DMS153 treated with DMSO at 0.1 percent for 48 hours (cell line): ENCODE measurements around the gene MYPOP.
"Not testable (repeated sequence)": the region's sequence is repeated elsewhere in the genome, so short reads cannot be mapped to it uniquely, and the experiment has no call there.

Experiments
- DNase-seq: peaks from one replicate; lab custom pipeline; 2025; ENCODE audit not compliant: unreplicated experiment; lab: John Stamatoyannopoulos, UW

The MYPOP gene

DNA sequence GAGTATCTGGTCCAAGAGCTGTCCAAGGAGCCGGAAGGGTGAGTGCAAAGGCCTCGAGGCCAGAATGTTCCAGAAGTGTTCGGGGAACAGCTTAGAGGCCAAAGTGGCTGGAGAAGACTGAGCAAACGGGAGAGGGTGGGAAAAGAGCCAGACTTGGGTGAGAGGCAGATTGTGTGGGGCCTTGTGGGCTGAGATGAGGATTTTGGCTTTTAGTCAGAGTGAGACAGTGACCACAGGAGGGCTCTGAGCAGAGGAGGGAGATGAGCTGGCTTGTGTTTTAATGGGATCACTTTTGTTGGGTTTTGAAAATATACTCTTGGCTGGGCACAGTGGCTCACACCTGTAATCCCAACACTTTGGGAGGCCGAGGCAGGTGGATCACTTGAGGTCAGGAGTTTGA lies 6.5 kb upstream of the MYPOP start:
- no peak for DNase-seq

DNA sequence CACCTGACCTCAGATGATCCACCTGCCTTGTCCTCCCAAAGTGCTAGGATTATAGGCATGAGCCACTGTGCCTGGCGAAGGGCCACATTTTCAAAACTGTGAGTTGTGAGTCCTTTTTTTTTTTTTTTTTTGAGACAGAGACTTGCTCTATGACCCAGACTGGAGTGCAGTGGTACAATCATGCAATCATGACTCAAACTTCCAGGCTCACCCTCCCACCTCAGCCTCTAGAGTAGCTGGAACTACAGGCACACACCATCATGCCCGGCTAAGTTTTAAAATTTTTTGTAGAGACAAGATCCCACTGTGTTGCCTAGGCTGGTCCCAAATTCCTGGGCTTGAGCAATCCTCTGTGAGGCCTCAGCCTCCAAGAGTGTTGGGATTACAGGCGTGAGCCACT lies 3.8 kb upstream of the MYPOP start:
- DNase-seq, result no peak

DNA sequence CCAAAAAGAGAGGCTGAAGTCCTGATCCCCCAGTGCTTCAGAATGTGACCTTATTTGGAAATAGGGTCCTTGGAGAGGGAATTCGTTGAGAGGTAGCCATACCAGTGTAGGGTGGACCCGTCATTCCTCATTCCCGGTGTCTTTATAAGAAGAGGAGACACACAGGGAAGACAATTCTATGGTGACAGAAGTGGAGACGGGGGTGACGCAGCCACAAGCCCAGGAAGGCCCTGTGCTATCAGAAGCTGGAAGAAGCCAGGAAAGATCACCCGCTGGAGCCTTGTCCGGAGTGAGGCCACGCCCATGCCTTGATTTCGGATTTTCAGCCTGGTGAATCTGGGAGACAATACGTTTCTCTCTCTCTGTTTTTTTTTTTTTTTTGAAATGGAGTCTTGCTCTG lies 2.6 kb upstream of the MYPOP start:
- DNase-seq, result no peak

DNA sequence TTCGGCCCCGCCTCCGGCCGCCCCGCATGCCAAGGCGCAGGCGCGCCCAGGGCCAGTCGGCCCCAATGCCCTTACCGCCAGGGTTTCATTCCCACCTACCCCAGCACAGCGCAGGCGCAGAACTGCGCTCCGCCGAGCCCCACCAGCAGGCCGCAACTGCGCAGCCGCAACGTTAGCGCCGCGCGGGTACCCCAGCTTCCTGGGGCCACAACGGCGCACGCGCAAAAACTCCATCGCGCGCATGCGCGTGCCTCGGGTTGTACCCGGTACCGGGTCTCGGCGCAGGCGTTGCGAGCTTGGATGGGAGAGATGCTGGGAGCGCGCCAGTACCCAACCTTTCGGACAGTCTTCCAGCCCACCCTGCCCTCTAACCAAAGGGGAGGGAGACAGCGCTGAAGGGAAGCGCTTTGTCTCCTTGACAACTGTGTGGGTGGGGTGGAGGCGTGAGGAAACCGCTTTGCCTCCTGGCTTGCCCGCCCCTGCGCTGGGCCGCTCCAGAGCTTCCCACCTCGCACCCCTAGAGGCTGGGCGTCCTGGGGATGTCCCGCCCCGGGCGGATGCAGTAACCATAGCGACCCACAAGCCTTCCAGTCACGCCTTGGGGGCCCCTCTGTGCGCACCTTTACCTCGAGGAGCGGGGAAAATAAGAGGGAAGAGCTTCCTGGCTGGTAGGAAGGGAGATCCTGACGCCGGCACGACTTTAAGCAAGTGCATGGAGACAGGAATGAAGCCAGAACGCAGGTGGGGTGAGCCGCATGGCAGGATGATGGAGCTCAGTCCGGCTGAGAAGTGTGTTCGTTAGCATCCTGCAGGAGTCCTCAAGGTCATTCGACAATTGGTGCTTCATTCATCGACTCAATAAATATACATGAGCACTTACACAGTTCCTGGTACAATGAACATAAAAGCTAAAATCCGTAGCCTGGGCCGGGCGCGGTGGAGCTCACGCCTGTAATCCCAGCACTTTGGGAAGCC lies 525 bp upstream of the MYPOP start:
- peak; percentile 99 for DNase-seq

DNA sequence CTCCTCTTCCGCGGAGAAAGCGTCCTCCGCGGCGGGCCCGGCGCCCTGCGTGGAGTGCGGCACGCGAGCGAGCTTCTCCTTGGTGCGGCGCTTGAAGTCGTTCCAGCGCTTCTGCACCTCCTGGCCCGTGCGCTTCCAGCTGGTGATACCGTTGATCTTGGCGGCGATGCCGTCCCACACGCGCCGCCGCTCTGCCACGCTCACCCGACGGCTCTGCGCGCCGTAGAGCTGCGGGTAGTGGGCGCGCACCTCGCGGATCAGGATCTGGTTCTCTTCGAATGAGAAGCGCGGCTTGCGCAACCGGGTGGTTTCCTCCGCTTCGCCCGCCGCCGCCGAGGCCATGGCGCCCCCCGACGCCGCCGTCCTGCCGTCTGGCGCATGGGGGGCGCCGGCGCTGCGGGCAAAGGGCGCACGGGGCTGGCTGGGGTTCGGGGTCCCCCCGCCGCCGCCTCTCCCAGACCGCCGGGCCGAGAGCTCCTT lies 941 bp downstream of the MYPOP start:
- no peak for DNase-seq

DNA sequence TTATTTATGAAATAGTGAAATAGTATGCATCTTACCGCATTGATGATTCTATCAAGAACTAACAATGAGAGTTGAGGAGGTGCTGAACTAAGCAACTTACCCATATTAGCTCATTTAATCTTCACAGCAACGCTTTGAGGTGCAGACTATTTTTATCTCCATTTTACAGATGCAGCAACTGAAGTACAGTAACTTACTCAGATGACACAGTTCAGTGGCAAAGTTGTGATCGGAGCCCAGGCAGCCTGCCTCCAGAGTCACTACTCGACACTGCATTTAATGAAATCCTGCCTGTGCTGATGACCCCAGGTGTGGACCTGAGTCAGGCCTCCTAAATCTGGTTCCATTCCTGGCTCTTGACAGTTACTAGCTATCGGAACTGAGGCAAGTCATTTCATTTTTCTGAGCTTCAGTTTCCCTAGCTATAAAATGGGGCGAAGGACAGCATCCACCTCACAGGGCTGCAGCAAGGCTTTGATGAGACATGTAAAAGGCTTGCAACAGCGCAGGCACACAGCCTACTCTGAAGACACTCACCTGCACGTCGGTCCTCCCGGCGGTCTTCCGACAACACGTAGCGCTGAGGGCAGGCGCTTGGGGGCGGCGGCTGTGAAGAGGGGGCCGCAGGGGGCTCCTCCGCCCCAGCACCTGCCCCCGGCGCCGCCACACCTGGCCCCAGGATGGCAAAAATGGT lies 1.5 kb downstream of the MYPOP start:
- DNase-seq, result no peak

DNA sequence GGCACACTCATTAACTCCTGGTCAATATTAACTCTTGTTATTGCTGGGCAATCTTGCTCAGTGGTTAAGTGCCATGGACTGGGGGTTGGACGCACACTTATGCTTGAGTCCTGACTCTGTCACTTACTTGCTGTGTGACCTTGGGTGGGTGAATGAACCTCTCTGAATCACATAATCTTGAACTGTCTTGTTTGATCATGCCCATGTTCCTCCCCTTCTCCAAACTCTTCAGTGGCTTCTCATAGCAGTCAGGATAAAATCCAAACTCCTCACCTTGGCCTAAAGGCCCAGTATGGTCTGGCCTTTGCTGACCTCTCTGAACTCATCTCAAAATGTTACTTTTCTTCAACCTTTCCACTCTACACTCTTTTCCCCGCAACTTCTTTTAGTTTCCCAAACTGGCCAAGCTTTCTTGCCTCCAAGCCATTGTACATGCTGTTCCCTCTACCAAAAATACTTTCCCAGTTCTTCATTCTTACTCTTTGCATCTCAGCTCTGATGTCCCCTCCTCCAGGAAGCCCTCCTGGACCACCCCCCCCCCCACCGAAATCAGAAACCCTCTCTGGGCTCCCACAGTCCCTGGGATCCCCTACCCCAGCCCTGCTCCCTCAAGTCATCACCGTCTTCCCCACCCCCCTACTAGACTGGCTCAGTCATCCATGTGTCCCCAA lies 2.4 kb downstream of the MYPOP start:
- DNase-seq, result no peak

DNA sequence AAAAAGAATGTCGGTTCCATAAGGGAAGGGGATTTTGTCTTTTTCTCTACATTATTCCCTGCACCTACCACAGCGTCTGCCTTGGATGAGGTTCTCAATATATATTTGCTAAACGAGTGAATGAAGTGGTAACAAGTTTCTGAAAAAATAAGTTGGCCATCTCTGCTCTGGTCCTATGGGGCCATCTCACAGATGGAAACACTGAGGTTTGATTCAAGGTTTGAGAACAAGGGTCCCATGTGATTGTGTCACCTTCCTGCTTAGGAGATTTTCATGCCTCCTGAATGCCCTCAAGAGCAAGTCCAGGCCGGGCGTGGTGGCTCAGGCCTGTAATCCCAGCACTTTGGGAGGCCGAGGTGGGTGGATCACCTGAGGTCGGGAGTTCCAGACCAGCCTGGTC lies 3.2 kb downstream of the MYPOP start:
- no peak for DNase-seq

DNA sequence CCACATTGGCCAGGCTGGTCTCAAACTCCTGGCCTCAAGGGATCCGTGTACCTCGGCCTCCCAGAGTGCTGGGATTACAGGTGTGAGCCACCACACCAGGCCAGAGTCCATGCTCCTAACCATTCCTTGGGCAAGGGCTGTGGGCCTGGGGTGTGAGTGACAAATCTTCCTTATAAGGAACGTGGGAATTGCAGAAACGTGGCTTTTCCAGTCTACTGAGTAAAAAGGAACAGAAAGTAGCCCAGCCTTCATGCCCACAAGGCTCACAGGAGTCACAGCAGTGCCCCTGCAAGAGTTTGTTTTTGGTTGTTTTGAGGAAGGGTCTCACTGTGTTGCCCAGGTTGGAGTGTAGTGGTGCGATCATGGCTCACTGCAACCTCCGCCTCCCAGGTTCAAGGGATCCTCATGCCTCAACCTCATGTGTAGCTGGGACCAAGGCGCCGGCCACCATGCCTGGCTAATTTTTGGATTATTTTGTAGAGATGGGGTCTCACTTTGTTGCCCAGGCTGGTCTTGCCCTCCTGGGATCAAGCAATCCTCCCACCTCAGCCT lies 5.1 kb downstream of the MYPOP start:
- no peak for DNase-seq

DNA sequence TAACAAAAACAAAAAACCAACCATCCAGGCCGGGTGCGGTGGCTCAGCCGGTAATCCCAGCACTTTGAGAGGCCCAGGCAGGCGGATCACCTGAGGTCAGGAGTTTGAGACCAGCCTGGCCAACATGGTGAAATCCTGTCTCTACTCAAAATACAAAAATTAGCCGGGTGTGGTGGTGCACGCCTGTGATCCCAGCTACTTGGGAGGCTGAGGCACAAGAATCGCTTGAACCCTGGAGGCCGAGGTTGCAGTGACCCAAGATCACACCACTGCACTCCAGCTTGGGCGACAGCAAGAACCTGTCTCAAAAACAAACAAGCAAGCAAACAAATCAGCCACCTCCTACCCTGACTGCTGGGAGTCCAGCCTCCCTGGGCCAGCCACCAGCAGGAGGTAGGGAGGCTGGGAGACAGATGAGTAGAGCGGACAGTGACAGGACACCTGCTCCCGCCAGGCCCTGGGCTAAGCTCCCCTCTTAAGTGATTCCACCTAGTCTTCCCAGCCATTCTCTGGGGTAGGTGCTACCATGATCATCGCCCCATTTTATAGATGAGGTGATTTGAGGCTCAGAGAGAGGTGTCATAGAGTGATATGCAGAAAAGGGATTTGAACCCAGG lies 6.3 kb downstream of the MYPOP start:
- not testable (repeated sequence) for DNase-seq

DNA sequence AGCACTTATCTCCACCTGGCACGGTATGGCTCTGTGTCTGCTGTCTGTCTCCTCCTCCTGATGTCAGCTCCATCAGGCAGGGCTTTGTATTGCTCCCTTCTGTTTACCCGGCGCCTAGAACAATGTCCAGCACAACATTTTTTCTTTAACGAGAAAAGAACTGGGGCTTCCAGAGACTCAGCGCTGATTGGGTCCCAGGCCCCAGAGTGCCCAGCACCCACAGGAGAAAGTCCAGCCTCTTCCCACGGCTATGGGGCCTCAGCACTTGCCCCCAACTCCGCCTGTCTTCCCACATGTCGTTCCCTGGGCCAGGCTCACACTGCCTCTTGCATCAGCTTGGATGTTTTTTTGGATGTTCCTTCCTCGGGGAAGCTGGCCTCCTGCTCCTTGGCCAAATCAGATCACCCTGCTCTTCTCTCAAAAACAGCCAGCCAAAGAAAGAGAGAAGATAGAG lies 6.9 kb downstream of the MYPOP start:
- DNase-seq, result no peak

DNA sequence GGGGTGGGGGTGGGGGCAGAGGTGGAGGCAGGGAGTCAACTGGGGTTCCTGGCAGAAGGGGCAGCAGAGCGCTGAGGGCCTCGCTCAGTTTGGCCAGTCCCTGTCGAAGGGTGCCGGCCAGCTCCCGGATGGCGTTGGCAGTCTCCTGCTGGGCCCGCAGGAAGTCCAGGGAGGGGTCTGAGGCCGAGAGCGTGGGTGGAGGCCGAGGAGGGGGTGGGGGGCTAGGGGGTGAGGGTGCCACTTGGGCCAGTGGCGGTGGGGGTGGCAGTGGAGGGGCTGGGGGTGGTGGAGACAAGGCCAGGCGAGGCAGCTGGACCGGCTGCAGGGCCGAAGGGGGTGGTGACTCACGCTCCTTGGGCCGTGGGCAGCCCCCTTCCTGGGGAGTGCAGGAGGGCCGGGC lies 11.5 kb downstream of the MYPOP start:
- DNase-seq, result no peak

DNA sequence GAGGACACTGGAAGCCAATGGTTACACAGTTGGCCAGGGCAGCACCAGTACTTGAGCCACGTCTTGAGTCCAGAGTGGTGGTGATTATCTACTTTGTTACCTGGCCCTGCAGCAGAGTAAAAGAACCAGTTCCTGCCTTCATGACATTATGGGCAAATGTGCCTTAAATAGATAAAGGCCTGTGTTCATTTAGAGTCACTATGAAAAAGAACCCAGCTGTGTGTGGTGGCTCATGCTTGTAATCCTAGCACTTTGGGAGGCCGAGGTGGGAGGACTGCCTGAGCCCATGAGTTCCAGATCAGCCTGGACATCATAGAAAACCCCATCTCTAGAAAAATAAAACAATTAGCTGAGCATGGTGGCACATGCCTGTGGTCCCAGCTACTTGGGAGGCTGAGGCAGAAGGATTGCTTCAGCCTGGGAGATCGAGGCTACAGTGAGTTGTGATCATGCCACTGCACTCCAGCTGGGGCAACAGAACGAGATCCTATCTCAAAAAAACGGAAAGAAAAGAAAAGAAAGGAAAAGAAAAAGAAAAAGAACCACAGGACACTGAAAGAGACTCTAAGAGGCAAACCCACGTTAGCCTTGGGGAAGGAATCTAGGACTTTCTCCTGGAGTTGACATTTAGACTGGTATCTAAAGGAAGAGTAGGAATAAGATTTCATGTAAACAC lies 13.1 kb downstream of the MYPOP start:
- no peak for DNase-seq

DNA sequence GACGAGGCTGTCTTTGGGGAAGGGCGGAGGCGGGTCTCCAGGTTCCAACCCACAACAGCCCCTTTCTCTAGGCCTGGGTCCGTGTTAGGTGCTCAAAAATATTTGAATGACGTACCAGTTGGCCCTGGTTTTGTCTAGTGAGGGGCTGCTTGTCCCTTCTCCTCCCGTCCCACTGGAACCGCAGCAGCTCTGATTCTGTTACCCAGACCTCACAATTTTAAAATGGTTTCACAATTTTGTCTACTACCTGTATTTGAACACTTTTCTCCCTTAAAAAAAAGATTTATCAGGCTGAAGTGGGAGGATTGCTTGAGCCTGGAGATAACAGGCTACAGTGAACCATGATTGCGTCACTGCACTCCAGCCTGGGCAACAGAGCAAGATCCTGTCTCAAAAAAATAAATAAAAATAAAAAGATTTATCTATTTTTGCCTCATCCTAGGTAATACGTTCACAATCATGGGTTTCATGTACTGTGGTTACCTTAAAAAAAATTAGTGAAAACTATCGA lies 15.2 kb downstream of the MYPOP start:
- no peak for DNase-seq

DNA sequence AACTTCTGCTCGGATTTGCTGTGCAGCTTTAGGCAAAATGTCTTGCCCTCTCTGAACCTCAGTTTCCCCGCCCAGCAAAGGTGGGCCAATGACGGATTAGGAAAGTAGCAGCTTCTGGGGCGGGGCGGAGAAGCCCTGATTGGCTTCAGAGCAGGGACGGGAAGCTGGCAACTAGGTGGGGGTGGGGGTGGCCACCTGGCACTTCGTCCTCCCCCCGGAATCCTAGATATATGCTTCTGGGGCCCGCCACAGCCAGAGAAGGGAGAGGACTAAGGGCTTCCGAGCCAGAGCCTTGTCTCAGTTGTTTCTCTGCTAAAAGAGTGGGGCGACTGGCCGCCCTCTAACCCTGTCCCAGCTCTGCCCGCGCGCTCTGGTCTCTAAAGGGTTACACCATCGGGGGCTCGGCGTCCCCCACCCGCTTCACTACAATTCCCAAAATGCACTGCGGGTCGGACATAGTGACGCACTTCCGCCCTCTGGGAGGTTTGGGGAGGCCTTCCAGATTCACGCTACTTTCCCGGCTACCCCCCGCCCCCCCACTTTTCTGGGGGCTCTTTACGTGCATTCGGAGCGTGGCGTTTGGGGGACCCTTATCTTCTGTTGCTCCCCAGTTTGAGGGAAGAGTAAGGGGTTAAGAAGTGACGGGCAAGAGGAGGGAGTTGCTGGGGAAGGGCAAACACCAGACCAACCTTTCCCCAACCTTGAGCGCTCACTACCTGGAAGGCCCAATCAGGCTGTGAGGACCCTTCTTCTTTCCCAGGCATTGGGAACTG lies 15.8 kb downstream of the MYPOP start:
- peak; percentile 71 for DNase-seq

DNA sequence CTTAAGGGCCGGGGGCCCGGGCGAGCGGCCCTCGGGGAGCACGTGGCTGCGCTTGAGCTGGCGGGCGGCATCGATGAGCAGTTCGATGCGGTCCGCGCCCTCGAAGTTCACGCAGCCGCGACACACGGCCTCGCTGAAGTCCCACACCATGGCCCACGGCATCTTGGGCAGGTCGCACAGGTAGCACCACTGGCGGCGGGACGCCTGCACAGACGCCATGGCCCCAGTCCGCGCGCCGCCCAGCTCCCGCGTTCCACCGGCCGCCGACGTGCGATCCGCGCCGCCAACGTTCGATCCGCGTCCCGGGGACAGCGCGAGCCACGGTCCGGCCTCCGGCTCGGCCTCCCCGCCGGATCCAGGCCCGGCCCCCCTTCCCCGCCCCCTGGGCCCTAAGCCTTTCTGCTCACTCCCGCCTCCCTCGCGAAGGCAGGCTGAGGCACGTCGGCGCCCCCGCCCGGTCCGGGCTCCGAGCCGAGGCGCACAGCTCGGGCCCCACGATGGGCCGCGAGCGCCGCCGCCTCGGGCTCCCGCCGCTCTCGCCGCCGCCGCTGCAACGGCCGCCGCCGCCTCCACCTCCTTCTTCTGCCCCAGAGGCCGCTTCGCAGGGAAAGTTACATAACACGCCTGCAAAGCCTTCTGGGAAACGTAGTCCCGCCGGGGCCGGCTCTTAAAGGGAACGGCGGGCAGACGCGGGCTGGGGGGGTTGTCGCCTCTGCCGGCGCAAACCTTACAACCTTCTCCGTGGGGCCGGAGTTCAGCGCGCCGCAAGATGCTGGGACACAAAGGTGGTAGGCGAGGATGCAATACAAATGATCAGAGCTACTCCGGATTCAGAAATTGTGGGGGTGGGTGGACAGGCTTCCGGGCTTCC lies 16.6 kb downstream of the MYPOP start, which contains the start of gene IRF2BP1:
Gene IRF2BP1 (minus strand): TSS at position 586 of the 871 bp plus-strand sequence. CDS start 367 bp downstream, at position 219.
- DNase-seq, result peak; percentile 75

DNA sequence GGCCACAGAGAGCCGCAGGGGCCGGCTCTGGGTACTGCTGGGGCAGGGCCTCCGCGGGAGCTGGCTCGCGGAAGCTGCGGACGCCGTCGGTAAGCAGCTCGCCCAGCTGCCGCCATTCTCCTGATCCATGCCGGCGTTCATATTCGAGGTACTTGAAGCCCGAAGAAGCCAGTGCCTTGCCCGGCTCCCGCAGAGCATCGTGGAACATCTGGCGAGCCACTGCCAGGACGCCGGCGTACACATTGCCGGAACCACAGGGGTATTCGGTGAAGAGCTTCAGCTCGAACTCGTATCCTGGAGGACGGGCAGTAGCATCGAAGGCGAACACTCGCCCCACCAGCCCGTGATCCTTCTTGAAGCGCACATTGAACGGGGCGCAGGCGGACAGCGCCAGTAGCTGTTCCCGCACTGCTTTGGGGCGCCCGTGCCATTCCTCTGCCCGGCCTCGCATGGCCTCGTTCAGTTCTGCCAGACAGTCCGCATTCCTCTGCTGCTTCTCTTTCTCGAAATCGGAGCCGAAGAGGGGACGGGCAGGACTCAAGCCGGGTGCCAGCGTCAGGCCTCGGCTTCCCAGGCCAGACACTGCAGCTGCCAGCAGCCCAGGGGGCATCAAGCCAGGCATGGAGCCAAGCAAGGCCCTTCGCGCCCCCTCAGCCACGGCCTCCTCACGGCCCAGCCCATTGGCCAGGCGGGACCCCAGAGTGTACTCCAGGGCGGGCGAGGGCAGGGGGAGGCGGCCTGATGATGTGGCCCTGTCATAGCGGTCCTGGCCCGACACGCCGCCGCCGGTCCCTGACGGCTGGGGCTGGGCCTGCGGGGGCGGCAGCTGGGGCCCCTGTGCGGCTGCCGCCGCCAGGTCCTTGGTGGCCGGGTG lies 17.5 kb downstream of the MYPOP start:
- no peak for DNase-seq
